HFFc6 (cell line): Measurements from ENCODE around the gene TENM4. TPM values are rescaled to one million over a fixed set of nuclear protein-coding genes. Genes with fewer than 3 reads are reported as not detected.

Source experiments
- DNase-seq: peaks from one replicate; pipeline ENCODE4 v3.0.0-alpha.2; 2018
- H3K27ac Mint-ChIP-seq: 2 replicates; pipeline ENCODE4 v1.8.0; 2020; ENCODE audit warnings: mild to moderate bottlenecking, mixed read lengths
- H3K27me3 Mint-ChIP-seq: 2 replicates; pipeline ENCODE4 v1.8.0; 2021; ENCODE audit warnings: mild to moderate bottlenecking, moderate library complexity, mixed read lengths; ENCODE audit not compliant: insufficient read depth
- H3K36me3 Mint-ChIP-seq: 2 replicates; pipeline ENCODE4 v1.8.0; 2021; ENCODE audit warnings: low read depth, mixed read lengths
- H3K4me1 Mint-ChIP-seq: 2 replicates; pipeline ENCODE4 v1.8.0; 2020; ENCODE audit warnings: low read depth, mixed read lengths
- H3K4me3 Mint-ChIP-seq: 2 replicates; pipeline ENCODE4 v1.8.0; 2020; ENCODE audit warnings: mild to moderate bottlenecking, moderate library complexity, mixed read lengths
- H3K9me3 Mint-ChIP-seq: 2 replicates; pipeline ENCODE4 v1.8.0; 2020; ENCODE audit warnings: mild to moderate bottlenecking, mixed read lengths
- CTCF ChIP-seq: fragments of 200-600 bp; sonication (generic); IDR thresholded peaks from 2 replicates; pipeline ENCODE4 v1.5.0; 2021; ENCODE audit warnings: antibody characterized with exemption, mild to moderate bottlenecking
- total RNA-seq, 6 experiments: library from RNA; stranded (reverse); fragmentation: NEBNext Ultra II Directional; extraction: Animal tissue kit (Norgen Biotek cat#: 25700); gene quantifications; 2 replicates in 1 of 6; 3 replicates in 5 of 6; pipeline ENCODE4 v1.2.3, GENCODE V29; 2021

Gene TENM4
- total RNA-seq, 6 experiments from 2014 or later, result 20.9 to 45.5 (median 26.5) TPM

- Mint-ChIP-seq H3K9me3 (no peaks in the 10 kb centered on the region), H3K4me1 (peaks cover 20% of the 10 kb centered on the region), H3K4me3 (no peak overlapping the region), H3K27ac (no peak overlapping the region; the same call in 1 of the 2 replicates), H3K36me3 (no peaks in the 10 kb centered on the region; the same call in 1 of the 2 replicates), H3K27me3 (peaks cover 2% of the 10 kb centered on the region; the same call in 1 of the 2 replicates)
- TF ChIP-seq CTCF, result no peak
- DNase-seq, result no peak
These were observed 187.6 kb downstream of the TENM4 start for GRCh38 chr11:79253280-79253679.

- peak; percentile 81 for DNase-seq
- H3K9me3 Mint-ChIP-seq, result no peaks in the 10 kb centered on the region
- TF ChIP-seq CTCF, result no peak
- H3K27me3 Mint-ChIP-seq, result peaks cover 2% of the 10 kb centered on the region; the same call in 1 of the 2 replicates
- peaks cover 47% of the 10 kb centered on the region for H3K4me1 Mint-ChIP-seq
- H3K4me3 Mint-ChIP-seq, result peak overlapping the region; percentile 30; the same call in 1 of the 2 replicates
- peak overlapping the region; percentile 65 for H3K27ac Mint-ChIP-seq
- peaks cover 5% of the 10 kb centered on the region; the same call in 1 of the 2 replicates for H3K36me3 Mint-ChIP-seq
These were observed 191.4 kb downstream of the TENM4 start for GRCh38 chr11:79249295-79249993.

GRCh38 chr11:79244798-79245197 lies 196.0 kb downstream of the TENM4 start:
- DNase-seq, result no peak
- H3K27ac Mint-ChIP-seq, result peak overlapping the region; percentile 86
- H3K4me1 Mint-ChIP-seq, result peaks cover 67% of the 10 kb centered on the region
- H3K27me3 Mint-ChIP-seq, result no peaks in the 10 kb centered on the region; the same call in 1 of the 2 replicates
- peaks cover 5% of the 10 kb centered on the region; the same call in 1 of the 2 replicates for H3K36me3 Mint-ChIP-seq
- H3K9me3 Mint-ChIP-seq, result no peaks in the 10 kb centered on the region
- TF ChIP-seq CTCF, result no peak
- H3K4me3 Mint-ChIP-seq, result peak overlapping the region; percentile 29

- DNase-seq, result peak; percentile 96
- H3K36me3 Mint-ChIP-seq, result peaks cover 5% of the 10 kb centered on the region; the same call in 1 of the 2 replicates
- peak overlapping the region; percentile 86 for H3K27ac Mint-ChIP-seq
- H3K27me3 Mint-ChIP-seq, result no peaks in the 10 kb centered on the region; the same call in 1 of the 2 replicates
- peaks cover 62% of the 10 kb centered on the region for H3K4me1 Mint-ChIP-seq
- H3K4me3 Mint-ChIP-seq, result peak overlapping the region; percentile 29
- no peak for TF ChIP-seq CTCF
- no peaks in the 10 kb centered on the region for H3K9me3 Mint-ChIP-seq
These were observed 196.5 kb downstream of the TENM4 start for GRCh38 chr11:79244241-79244772.

GRCh38 chr11:79243422-79244210 lies 197.2 kb downstream of the TENM4 start:
- peak overlapping the region; percentile 86 for H3K27ac Mint-ChIP-seq
- no peak for TF ChIP-seq CTCF
- peaks cover 5% of the 10 kb centered on the region; the same call in 1 of the 2 replicates for H3K36me3 Mint-ChIP-seq
- H3K27me3 Mint-ChIP-seq, result no peaks in the 10 kb centered on the region; the same call in 1 of the 2 replicates
- no peak for DNase-seq
- H3K4me1 Mint-ChIP-seq, result peaks cover 58% of the 10 kb centered on the region
- 0 out of 2 replicates have a peak overlapping the region, but pooled peaks have one; percentile 18 for H3K4me3 Mint-ChIP-seq
- H3K9me3 Mint-ChIP-seq, result no peaks in the 10 kb centered on the region
